HG03378 (cell line): ENCODE results near the gene CTNNA1.
"Not testable (repeated sequence)": the region's sequence is repeated elsewhere in the genome, so short reads cannot be mapped to it uniquely, and the experiment has no call there.

Source experiments
- ATAC-seq: cut with Tn5 transposase; IDR thresholded peaks from one replicate; pipeline ENCODE4 v1.9.1; 2021; ENCODE audit warnings: mild to moderate bottlenecking, moderate library complexity; ENCODE audit not compliant: unreplicated experiment

CTNNA1 gene

DNA sequence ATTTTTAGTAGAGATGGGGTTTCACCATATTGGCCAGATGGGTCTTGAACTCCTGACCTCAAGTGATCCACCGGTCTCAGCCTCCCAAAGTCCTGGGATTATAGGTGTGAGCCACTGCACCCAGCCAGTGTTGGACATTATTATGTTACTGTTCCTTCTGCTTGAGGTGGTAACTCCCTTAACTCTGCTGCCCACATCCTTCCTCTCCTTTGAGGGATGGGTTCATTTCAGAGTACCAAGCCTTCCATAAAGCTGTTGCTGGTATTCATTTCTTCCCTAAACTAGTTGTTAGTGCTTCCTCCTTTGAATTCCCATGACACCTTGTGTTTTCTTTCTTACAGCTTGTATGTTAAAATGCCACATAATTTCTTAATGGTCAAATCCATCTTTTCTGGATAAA, 54.0 kb downstream of the CTNNA1 start:
- ATAC-seq: no peak

DNA sequence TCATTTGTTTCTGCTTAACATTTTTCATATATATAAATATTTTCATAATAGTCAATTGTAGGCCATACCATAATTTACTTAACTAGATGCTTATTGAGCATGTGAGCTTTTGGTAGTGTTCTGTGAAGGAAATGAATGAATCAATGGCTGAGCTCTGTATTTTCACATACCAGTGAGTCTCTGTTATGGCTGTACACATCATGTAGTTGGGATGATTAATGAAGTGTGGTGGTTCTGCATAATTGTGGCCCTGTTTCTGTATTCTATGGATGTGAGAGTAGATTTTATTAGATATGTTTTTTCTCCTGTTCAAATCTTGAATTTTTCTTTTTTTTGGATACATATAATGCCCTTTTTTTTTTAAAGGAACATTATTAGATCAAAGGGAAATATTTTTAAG, 56.2 kb downstream of the CTNNA1 start:
- ATAC-seq: no peak

DNA sequence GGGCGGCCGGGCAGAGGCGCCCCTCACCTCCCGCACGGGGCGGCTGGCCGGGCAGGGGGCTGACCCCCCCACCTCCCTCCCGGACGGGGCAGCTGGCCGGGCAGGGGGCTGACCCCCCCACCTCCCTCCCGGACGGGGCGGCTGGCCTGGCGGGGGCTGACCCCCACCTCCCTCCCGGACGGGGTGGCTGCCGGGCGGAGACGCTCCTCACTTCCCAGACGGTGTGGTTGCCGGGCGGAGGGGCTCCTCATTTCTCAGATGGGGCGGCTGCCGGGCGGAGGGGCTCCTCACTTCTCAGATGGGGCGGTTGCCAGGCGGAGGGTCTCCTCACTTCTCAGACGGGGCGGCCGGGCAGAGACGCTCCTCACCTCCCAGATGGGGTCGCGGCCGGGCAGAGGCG, 57.6 kb downstream of the CTNNA1 start:
- ATAC-seq: not testable (repeated sequence)

DNA sequence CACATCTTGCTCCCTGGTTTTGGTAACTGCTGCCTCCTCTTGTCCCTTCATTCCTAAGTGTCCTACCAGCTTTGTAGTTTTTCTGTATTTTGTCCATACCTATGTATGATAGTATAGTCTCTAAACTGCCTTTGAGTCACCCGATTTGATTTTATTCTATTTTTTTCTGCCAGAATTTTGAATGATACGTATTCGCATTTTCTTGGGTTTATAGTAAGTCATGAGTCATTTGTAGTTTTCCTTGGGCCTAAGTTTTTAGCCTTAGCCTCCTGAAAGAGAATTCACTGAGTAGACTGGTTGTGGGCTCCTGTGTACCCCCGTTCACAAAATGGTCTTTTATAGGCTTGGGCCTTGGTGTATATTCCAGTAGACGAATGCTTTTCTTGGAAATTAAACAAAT, 62.3 kb downstream of the CTNNA1 start:
- ATAC-seq: no peak

DNA sequence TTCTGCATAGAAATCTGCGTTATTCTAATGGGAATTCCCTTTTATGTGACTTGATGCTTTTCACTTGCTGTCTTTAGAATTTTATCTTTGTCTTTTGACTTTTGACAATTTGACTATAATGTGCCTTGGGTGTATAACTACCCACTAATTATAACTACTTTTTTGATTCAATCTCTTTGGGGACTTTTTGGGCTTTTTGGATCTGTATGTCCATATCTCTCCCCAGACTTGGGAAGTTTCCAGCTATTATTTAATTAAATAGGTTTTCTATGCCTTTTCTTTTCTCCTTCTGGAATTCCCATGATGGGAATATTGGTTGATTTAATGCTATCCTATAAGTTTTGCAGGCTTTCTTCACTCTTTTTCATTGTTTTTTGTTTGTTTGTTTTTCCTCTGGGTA, 64.0 kb downstream of the CTNNA1 start:
- no peak for ATAC-seq

DNA sequence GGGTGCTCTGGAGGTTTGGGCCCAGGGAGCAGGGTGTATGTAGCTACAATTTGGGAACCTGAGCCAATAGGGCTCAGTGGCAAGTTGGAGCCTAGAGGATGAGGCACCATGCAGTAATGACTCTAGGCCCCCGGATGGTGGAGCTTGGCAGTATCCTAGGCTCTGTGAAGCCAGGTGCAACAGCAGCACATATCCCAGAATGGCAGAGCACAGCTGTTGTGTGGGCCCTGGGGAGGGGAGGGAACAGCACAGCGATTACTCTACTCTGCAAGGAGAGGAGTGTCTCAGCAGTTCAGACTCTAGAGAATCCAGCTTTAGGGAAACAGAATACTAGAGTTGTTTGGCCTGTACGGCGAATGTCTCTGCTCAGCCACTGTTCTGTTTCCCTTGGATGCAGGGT, 65.9 kb downstream of the CTNNA1 start:
- no peak for ATAC-seq

DNA sequence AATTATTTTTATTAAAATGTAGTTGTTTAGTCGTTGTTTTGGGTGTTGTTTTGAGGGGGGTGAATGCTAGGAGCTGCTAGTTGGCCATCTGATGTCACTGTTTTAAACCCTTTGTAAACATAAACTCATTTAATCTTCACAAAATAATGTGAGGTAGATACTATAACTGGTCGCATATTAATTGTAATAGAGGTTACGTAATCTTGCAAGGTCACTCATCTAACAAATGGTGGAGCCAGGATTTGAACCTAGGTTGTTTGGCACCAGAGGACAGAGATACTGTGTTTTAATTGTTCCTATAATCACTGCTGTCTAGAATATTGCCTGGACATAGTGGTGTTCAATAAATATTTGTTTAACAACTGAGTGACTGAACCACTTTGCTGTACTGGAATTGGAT, 67.5 kb downstream of the CTNNA1 start:
- ATAC-seq: no peak

DNA sequence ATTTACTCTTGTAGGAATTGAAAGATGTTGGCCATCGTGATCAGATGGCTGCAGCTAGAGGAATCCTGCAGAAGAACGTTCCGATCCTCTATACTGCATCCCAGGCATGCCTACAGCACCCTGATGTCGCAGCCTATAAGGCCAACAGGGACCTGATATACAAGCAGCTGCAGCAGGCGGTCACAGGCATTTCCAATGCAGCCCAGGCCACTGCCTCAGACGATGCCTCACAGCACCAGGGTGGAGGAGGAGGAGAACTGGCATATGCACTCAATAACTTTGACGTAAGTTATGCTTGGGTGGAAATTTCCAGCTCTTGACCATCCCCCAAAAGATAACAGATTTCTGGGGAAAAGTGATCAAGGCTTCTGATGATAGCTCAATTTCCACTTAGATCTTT, 71.3 kb downstream of the CTNNA1 start:
- no peak for ATAC-seq

DNA sequence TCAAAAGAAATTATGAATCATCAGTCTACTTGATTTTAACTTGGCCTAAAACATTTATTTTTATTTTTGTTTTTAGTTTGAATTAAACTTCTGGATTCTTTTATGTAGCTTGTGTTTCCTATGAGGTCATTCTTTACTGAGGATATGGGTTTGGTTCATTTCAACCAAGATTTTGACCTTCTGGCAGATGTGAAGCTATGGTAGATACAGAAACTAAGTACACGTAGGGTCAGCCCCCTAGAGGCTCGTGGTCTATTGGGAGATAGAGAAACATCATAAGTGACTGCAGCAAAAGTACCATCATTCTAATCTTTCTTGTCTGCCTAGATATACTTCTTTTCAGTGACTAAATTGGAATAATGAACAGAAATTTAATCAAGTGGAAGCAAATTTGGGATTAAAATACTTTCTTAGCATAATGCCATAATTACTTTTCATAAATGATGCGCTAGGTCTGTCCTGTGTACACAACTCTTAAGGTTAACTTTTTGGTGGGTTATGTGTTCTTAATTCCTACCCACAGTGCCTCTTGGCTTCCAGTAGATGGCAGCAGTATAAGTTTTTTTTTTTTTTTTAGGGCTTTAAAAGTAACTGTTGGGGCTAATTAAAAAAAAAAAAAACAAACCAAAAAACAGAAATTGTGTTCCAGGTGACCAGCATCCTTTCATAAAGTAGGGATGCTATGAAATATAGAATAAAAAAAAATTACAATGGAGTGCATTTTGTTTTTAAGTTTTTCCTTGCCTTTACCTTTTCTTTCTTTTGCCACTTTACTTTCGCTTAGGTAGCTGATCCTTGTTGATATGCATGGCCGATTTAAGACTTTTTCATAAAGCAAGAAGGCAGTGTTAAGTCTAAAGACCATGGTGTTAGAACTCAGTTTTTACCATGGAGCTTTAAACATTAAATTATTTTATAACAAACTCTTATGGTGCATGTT, 72.0 kb downstream of the CTNNA1 start:
- ATAC-seq: no peak

DNA sequence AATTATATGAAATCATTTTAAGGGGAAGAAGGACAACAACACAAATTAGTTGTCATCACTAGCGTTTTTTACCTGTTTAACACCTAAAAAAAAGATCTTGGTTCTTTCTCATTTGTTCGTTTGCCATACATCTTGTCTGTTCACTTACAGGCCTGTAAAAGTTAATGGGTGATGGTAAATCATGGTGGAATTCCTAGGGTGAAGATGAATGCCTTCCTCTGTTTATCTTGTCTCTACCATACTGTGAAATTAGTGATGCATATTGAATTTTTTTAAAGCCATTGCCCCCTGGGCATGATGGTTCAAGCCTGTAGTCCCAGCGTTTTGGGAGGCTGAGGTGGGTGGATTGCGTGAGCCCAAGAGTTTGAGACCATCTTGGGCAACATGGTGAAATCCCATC, 75.3 kb downstream of the CTNNA1 start:
- no peak for ATAC-seq

DNA sequence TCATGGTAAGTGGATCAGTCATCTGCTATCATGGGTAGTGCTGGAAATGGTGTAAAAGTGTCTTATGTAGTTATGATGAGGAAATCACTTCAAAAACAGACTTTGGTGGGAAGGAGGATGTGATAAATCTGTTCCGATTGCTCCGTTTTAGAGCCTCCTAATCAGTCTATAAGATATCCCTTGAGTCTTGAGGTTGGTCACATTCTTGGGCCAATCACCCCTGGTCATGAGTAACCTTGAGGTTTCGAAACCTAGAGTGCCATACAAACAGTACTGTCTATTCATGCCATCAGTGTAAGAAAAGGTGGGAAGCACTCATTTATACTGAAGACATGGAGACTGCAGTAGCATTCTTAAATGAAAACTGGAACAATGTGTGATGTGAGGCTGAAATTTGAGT, 76.1 kb downstream of the CTNNA1 start:
- ATAC-seq: no peak

DNA sequence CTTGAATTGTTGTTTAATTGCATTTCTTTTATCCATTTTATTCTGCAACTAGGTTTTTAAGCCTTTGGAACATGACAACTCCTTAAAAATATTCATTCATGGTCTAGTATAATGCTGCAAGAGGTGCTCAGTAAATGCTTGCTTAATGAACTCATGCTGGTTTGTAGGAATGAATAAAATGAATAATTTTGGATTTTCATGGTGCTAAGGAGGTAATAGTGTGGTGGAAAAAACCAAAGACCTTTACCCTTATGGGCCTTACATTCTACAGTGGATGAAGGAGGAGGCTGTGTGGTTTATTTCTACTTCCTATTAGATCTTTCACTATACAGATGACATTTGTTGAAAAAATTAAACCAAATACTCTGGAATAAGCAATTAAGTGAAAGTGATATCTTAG, 78.5 kb downstream of the CTNNA1 start:
- ATAC-seq: no peak

DNA sequence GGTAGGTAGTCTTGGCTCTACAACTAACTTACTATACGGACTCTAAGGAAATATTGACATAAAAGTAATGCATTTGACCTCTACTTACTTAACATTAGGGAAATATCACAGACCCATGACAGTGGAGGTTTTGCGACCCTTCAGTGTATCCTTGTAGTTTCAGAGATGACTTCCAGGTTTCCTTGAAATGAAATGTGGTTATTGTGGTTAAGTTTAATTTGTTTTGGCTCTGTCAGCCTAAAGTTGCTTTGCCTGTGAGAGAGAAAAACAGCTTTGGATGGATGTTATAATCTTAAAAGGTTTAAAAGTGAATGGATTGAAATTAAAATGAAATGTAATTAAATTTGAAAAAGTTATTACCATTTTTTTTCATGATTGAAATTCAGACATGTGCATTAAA, 79.0 kb downstream of the CTNNA1 start:
- ATAC-seq: no peak

DNA sequence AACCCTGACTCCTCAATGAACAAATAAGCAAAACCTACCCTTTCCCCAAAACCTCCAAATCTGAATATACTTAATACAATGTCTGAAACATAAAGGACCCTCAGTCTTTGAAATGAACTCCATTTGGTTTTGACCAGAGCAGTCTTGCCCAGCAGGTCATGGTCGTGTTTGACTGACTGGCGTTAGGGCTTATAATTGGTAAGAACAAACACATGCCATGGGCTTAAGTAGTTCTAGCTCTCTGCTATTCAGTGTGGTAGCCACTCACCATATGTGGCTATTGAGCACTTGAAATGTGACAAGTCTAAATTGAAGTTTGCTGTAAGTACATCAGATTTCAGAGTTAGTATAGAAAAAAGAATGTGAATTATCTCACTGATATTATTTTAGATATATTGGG, 79.9 kb downstream of the CTNNA1 start:
- ATAC-seq: no peak

DNA sequence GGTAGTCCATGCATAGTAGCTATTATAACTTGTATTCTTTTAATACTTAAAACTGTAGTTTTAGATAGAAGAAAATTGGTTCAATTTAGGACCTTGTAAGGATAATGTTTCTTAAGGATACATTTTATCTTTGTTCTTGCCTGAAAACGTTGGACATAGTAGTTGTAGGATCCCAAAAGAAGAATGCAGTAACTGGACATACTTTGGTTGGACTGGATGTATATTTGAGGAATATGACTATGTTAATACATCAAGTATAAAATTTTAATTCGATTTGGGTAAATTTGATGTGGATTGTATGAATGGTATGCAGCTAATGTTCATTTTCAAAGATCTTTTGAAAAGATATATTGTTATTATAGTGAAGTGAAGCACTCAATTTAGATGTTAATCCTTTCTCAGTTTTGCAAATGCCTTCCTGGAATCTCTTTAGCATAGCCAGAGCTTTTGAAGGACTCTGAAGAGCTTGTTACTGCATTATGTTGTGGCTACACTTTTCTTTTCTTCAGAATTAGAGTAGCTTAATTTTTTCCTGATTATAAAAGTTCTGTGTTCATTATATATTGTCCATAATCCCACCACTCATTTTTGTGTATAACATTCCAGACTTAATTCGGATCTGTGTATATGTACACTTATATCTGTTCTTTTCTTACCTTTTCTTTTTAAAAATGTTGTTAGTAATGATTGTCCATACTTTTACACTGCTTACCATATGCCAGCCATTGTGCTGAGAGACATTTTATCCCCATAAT, 80.7 kb downstream of the CTNNA1 start:
- no peak for ATAC-seq

DNA sequence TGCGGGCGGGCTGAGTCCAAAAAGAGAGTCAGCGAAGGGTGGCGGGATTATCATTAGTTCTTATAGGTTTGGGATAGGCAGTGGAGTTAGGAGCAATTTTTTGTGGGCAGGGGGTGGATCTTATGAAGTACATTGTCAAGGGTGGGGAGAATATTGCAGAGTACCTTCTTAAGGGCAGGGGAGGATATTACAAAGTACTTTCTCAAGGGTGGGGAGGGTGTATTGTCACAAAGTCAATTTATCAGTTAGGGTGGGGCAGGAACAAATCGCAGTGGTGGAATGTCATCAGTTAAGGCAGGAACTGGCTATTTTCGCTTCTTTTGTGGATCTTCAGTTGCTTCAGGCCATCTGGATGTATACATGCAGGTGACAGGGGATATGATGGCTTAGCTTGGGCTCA, 81.6 kb downstream of the CTNNA1 start:
- ATAC-seq: not testable (repeated sequence)

DNA sequence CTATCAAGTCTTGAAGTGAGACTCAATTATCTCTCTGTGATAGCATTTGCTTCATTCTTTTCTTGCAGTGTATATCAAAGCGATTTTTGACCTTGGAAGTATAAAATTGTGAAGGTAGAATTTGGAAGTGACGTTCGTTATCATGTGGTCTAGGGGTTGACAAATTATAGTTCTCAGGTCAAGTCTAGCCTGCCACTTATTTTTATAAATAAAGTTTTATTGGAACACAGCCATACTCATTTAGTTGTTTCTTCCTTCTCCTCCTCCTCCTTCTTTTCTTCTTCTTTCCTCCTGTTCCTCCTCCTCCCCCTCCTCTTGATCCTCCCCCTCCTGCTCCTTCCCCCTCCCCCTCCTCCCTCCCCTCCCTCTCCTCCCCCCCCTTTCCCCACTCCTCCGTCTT, 83.9 kb downstream of the CTNNA1 start:
- no peak for ATAC-seq

DNA sequence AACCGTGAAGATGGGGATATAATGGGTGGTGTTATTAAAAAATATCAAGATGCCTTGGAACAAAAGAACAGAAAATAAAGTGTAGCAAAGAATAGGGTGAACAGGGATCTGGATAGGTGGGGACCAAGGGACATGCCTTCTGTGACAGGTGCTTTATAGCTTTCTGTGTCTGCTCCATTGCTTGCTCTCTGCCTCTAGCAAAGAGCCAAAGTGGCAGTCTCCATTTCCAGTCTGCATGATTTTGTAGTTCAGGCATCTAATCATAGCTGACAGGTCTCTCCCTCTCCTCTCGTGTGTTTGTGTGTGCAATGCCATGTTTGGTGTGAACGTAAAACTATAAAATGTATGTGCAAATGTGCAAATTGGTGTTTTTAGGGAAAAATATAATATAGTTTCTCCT, 86.9 kb downstream of the CTNNA1 start:
- no peak for ATAC-seq

DNA sequence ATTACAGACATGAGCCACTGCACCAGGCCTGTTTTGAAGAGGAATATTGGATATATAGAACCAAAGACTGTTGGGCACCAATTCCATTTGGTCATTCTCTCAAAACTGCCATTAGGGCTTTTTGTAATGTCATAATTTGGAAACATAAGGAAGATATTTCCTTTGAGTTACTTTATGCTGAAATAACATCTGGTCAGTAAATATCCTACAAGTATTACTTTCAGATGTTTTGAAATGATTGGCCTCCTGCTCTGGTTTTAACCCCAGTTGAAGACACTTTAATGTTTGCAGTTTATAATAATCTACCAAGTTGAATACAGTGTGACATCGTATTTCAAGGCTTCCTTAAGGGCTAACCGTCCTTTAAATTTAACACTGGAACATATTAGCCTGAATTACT, 88.3 kb downstream of the CTNNA1 start:
- ATAC-seq: no peak

DNA sequence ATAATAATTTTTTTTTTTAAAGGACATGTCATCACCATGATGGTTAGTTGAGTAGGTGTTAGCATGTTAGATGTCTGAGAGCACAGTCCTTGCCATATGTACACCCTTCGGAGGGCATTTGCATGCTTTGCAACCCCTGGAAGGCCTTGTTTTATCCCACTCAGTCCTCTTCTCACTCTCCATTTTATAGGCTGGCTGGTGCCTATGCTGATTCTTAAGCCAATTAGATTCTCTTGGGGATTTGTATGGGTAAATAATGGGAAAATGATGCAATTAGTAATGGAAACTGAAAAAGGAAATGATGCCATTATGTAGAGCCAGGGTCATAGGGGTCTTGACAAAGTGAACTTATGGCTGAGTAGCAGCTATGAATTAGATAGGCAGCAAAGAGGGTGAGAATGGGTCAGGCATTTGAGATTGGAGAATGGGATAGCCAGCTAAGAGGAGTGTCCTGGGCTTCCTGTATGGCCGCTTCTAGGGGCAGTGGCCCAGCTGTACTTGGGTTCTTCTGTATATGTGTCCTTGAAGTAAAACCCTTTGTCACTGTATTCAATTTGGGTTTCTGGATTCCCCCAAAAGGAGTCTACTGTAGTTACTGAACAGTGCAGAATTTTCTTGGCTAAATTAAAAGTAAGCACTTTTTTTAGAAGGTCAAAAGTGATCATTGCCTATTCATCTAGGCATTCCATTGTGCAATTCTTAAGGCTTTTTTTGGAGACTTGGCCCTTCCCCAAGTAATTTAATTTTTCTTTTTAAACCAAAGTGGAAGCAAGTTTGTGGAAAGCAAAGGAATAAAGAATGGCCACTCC, 90.3 kb downstream of the CTNNA1 start:
- ATAC-seq: no peak

DNA sequence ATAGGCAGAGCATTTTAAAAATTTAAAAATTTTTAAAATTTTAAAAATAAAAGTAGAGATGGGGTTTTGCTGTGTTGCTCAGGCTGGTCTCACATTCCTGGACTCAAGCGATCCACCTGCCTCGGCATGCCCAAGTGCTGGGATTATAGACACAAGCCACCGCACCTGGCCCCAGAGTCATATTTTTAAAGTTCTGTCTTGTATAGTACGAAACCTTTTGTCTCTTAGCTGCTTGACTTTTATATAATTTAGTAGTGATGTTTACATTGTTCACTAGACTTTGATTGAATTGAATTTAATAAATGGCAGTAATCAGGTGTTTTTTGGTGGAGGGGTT, 90.9 kb downstream of the CTNNA1 start:
- ATAC-seq: no peak
